ENCODE measurements around the gene SUN1. TPM values are rescaled to one million over a fixed set of nuclear protein-coding genes. Genes with fewer than 3 reads are reported as not detected.
A peak's percentile ranks its signal among the peaks of the same experiment; 100 is the strongest.

The SUN1 gene
- total RNA-seq, 1 experiment from 2014 or later: 181 TPM

DNA sequence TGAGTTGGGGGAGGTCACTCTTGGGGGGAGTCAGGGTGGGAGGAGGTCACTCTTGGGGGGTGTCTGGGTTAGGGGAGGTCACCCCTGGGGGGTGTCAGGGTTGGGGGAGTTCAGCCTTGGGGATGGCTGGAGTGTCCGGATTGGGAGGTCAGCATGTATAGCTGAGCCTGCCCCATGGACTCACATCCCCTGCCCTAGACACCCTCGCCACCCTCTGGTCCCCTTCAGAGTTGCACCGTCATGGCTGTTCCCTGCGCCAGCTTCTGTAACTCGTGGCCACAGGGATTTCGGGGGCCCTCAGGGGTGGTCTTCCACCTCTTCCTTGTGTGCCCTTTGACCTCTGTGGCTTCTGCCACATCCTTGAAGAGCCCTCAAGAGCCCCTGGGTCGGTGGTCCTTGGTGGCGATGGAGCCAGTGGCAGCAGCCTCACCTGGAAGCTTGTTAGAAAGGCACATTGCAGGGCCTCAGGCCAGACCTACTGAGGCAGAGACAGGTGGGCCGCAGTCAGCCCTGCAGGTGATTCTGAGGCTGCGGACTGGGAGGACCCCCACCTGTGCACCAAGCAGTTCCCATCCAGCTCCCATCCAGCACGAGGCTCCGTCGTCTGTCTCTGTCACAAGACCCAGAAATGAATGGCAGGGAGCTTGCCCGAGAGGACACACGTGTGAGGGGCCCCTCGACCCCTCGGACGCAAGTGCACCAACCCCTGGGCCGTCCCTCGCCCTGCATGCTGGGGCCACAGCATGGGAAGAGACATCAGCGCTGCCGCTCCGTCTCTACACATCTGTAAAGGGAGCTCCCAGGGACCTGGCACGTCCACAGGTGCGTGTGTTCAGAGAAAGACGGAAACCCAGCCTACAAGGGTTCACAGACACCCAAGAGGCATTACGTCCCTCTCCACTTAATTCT, 44.7 kb upstream of the SUN1 start:
- H4K20me1 ChIP-seq (ENCODE audit: insufficient read depth): no peaks in the 10 kb centered on the region
- TF ChIP-seq, protein P1, sequence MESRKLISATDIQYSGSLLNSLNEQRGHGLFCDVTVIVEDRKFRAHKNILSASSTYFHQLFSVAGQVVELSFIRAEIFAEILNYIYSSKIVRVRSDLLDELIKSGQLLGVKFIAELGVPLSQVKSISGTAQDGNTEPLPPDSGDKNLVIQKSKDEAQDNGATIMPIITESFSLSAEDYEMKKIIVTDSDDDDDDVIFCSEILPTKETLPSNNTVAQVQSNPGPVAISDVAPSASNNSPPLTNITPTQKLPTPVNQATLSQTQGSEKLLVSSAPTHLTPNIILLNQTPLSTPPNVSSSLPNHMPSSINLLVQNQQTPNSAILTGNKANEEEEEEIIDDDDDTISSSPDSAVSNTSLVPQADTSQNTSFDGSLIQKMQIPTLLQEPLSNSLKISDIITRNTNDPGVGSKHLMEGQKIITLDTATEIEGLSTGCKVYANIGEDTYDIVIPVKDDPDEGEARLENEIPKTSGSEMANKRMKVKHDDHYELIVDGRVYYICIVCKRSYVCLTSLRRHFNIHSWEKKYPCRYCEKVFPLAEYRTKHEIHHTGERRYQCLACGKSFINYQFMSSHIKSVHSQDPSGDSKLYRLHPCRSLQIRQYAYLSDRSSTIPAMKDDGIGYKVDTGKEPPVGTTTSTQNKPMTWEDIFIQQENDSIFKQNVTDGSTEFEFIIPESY (IDR thresholded peaks at IDR 0.05; ENCODE audit: extremely low read depth, insufficient replicate concordance, low read length): no peak
- TF ChIP-seq EZH2phosphoT487 (IDR thresholded peaks at IDR 0.05; ENCODE audit: borderline replicate concordance): no peak
- no peak for TF ChIP-seq RAD21 (IDR thresholded peaks at IDR 0.05; ENCODE audit: low read depth)
- TF ChIP-seq, protein P2, sequence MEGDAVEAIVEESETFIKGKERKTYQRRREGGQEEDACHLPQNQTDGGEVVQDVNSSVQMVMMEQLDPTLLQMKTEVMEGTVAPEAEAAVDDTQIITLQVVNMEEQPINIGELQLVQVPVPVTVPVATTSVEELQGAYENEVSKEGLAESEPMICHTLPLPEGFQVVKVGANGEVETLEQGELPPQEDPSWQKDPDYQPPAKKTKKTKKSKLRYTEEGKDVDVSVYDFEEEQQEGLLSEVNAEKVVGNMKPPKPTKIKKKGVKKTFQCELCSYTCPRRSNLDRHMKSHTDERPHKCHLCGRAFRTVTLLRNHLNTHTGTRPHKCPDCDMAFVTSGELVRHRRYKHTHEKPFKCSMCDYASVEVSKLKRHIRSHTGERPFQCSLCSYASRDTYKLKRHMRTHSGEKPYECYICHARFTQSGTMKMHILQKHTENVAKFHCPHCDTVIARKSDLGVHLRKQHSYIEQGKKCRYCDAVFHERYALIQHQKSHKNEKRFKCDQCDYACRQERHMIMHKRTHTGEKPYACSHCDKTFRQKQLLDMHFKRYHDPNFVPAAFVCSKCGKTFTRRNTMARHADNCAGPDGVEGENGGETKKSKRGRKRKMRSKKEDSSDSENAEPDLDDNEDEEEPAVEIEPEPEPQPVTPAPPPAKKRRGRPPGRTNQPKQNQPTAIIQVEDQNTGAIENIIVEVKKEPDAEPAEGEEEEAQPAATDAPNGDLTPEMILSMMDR (IDR thresholded peaks at IDR 0.05 in 2 of 3, conservative IDR thresholded peaks at IDR 0.05 in 1 of 3; ENCODE audit: borderline replicate concordance in 1 of 3, insufficient read depth in 1 of 3, low read depth in 2 of 3, low read length in 2 of 3): 0 out of 6 replicates have a peak, but pooled peaks of 2 of the 3 experiments have one; percentile 4 to 13
- no peak overlapping the region for H2AFZ ChIP-seq (ENCODE audit: low read depth, low read length, poor library complexity, severe bottlenecking)
- no peak overlapping the region for H3K9ac ChIP-seq (ENCODE audit: low read length)
- no peaks in the 10 kb centered on the region for H3K9me2 ChIP-seq (ENCODE audit: insufficient read depth)
- intact Hi-C loops (cut with micrococcal nuclease): loop anchor here (2.0 to 5.0 kb wide), 2 partner anchors 49 to 465 kb away; no protein-coding TSS in a partner anchor
- no TSS peak for BruUV-seq (replicated peaks)
- no peaks in the 10 kb centered on the region for H3K27me3 ChIP-seq (ENCODE audit: insufficient read depth, low read length)
- CTCF ChIA-PET: interaction anchor here (1.0 to 1.5 kb wide), 3 partner anchors 49 to 86 kb away, joined by 3 read pairs; no protein-coding TSS in a partner anchor
- H3K4me2 ChIP-seq (ENCODE audit: low read length): no peak overlapping the region
- no peaks in the 10 kb centered on the region for H3K4me1 ChIP-seq (ENCODE audit: control insufficient read depth in 1 of 2, insufficient read depth in 2 of 2, low read length in 2 of 2)
- DNase-seq (ENCODE audit: low read depth, low spot score) (no peak), ATAC-seq (peak; percentile 52)
- H3K36me3 ChIP-seq (ENCODE audit: control insufficient read depth in 1 of 2, insufficient read depth in 2 of 2, low read length in 2 of 2): peaks cover 12 to 29% of the 10 kb centered on the region in 2 experiments
- H3K27ac ChIP-seq (ENCODE audit: low read depth, low read length): no peak overlapping the region
- RAD21 ChIA-PET (ENCODE audit: low non-redundant PET in 1 of 2, low total read pairs in 2 of 2, uncharacterized antibody in 2 of 2, unreplicated experiment in 2 of 2): no interaction called here
- no peaks in the 10 kb centered on the region for H3K9me3 ChIP-seq (ENCODE audit: control insufficient read depth in 1 of 2, insufficient read depth in 1 of 2, low read depth in 1 of 2, low read length in 2 of 2)
- POLR2A ChIA-PET: no interaction called here
- no peak overlapping the region for H3K4me3 ChIP-seq (replicated peaks in 1 of 2; ENCODE audit: low read depth in 1 of 2, low read length in 2 of 2)
- H3K79me2 ChIP-seq (ENCODE audit: insufficient read depth, low read length): no peaks in the 10 kb centered on the region
